C4-2B (cell line): ENCODE data around the gene SAMMSON.

Experiments used
- ZFX ChIP-seq: fragments of 450-650 bp; IDR thresholded peaks from 2 replicates; pipeline ENCODE4 v1.6.1; 2017
- TF ChIP-seq, protein P1 (sequence below): fragments of 450-650 bp; conservative IDR thresholded peaks from 2 replicates; pipeline ENCODE4 v1.5.1; 2017; ENCODE audit warnings: mild to moderate bottlenecking

DNA sequence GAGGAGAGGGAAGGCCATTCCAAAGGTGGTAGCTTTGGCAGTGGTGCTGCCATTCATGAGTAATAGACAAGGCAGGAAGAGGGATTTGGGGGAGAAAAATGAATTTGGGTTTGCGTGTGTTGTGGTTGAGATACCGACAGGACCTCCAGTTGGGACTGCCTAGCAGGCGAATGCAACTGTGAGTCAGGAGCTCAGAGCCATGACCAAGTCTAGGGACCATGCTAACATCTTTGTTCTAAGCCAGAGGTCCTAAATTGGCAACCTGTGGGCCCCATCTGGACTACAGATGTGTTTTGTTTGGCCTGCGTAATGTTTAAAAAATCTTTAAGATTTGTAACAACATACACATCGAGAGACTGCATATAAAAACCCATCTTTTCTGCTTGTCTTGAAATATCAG is 61.6 kb downstream of the SAMMSON start:
- TF ChIP-seq, protein P1, sequence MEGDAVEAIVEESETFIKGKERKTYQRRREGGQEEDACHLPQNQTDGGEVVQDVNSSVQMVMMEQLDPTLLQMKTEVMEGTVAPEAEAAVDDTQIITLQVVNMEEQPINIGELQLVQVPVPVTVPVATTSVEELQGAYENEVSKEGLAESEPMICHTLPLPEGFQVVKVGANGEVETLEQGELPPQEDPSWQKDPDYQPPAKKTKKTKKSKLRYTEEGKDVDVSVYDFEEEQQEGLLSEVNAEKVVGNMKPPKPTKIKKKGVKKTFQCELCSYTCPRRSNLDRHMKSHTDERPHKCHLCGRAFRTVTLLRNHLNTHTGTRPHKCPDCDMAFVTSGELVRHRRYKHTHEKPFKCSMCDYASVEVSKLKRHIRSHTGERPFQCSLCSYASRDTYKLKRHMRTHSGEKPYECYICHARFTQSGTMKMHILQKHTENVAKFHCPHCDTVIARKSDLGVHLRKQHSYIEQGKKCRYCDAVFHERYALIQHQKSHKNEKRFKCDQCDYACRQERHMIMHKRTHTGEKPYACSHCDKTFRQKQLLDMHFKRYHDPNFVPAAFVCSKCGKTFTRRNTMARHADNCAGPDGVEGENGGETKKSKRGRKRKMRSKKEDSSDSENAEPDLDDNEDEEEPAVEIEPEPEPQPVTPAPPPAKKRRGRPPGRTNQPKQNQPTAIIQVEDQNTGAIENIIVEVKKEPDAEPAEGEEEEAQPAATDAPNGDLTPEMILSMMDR: no peak
- no peak for TF ChIP-seq ZFX
